Prostate gland (tissue), 2 donors: Measurements from ENCODE around the gene ACTN1. TPM values are rescaled to one million over a fixed set of nuclear protein-coding genes. Genes with fewer than 3 reads are reported as not detected.
A peak's percentile ranks its signal among the peaks of the same experiment; 100 is the strongest.

Source experiments
- DNase-seq: peaks from one replicate; pipeline ENCODE4 v3.0.0-alpha.2; 2019; ENCODE audit warnings: low spot score
- H3K27ac ChIP-seq, 2 donors: fragments of 200-600 bp; sonication (generic); 2 replicates each; pipeline ENCODE4 v1.5.1; 2017 to 2019
- H3K27me3 ChIP-seq: fragments of 200-600 bp; sonication (generic); replicated peaks from 2 replicates; pipeline ENCODE4 v1.5.1; 2019; ENCODE audit not compliant: insufficient read depth
- H3K36me3 ChIP-seq, 2 donors: fragments of 200-600 bp; sonication (generic); 1 replicate in 1 of 2; 2 replicates in 1 of 2; pipeline versions ENCODE4 v1.5.1 to v1.8.1; 2017 to 2019
- H3K4me1 ChIP-seq: fragments of 200-600 bp; sonication (generic); replicated peaks from 2 replicates; pipeline ENCODE4 v1.5.1; 2019
- H3K4me3 ChIP-seq, 2 donors: fragments of 200-600 bp; sonication (generic); 2 replicates each; pipeline ENCODE4 v1.5.1; 2017 to 2019
- H3K9me3 ChIP-seq: fragments of 200-600 bp; sonication (generic); 2 replicates; pipeline ENCODE4 v1.5.1; 2017
- CTCF ChIP-seq, 4 experiments: fragments of 200-600 bp in 2 of 4; fragments of 450-650 bp in 2 of 4; sonication (generic) in 2 of 4; IDR thresholded peaks; 1 replicate in 3 of 4; 2 replicates in 1 of 4; pipeline ENCODE4 v1.5.1; 2016 to 2019; ENCODE audit warnings: antibody characterized with exemption in 4 of 4, mild to moderate bottlenecking in 2 of 4, moderate library complexity in 2 of 4
- POLR2A ChIP-seq: fragments of 450-650 bp; IDR thresholded peaks from one replicate; pipeline ENCODE4 v1.6.1; 2016; ENCODE audit warnings: antibody characterized with exemption, mild to moderate bottlenecking
- POLR2AphosphoS5 ChIP-seq: sonication (generic); formaldehyde crosslinking; IDR thresholded peaks from one replicate; pipeline ENCODE4 v1.6.1; 2017; ENCODE audit warnings: antibody characterized with exemption
- WGBS: methylation state at CpG from one replicate; pipeline ENCODE4 v1.1.5; 2018; 5-methylcytosine and 5-hydroxymethylcytosine counted together
- intact Hi-C: fragments of 100-400 bp; cut with DNase I; formaldehyde crosslinking; loops from one replicate; pipeline ENCODE4 v1.14.2; 2022
- total RNA-seq, 2 donors: library from RNA; depleted of rRNA; stranded (reverse); fragments of >200 nt; gene quantifications; one replicate each; pipeline ENCODE4 v1.1.0, GENCODE V29; 2016

Gene ACTN1
- total RNA-seq, 2 donors from 2014 or later, result 197 to 240 TPM

GRCh38 chr14:68888025-68888850 is 90.9 kb downstream of the ACTN1 start:
- no peak for TF ChIP-seq POLR2AphosphoS5
- TF ChIP-seq POLR2A, result no peak
- TF ChIP-seq CTCF (IDR thresholded peaks at IDR 0.05), result no peak
- Histone ChIP-seq H3K27ac (no peak overlapping the region), H3K36me3 (peaks cover 4 to 15% of the 10 kb centered on the region in 2 donors), H3K27me3 (no peaks in the 10 kb centered on the region), H3K4me1 (no peaks in the 10 kb centered on the region), H3K9me3 (no peaks in the 10 kb centered on the region), H3K4me3 (no peak overlapping the region)
- 81% methylated on average over 20 of the region's 20 CpGs for WGBS
- no peak for DNase-seq
- intact Hi-C loops, result no loop called here

GRCh38 chr14:68886109-68886434 is 93.0 kb downstream of the ACTN1 start:
- no peak for DNase-seq
- Histone ChIP-seq H3K4me1 (no peaks in the 10 kb centered on the region), H3K27ac (no peak overlapping the region), H3K9me3 (no peaks in the 10 kb centered on the region), H3K36me3 (peaks cover 15 to 18% of the 10 kb centered on the region in 2 donors), H3K4me3 (no peak overlapping the region), H3K27me3 (no peaks in the 10 kb centered on the region)
- 50% methylated on average over 4 of the region's 4 CpGs for whole genome bisulfite sequencing
- intact Hi-C loops, result no loop called here
- no peak for TF ChIP-seq POLR2AphosphoS5

DNA sequence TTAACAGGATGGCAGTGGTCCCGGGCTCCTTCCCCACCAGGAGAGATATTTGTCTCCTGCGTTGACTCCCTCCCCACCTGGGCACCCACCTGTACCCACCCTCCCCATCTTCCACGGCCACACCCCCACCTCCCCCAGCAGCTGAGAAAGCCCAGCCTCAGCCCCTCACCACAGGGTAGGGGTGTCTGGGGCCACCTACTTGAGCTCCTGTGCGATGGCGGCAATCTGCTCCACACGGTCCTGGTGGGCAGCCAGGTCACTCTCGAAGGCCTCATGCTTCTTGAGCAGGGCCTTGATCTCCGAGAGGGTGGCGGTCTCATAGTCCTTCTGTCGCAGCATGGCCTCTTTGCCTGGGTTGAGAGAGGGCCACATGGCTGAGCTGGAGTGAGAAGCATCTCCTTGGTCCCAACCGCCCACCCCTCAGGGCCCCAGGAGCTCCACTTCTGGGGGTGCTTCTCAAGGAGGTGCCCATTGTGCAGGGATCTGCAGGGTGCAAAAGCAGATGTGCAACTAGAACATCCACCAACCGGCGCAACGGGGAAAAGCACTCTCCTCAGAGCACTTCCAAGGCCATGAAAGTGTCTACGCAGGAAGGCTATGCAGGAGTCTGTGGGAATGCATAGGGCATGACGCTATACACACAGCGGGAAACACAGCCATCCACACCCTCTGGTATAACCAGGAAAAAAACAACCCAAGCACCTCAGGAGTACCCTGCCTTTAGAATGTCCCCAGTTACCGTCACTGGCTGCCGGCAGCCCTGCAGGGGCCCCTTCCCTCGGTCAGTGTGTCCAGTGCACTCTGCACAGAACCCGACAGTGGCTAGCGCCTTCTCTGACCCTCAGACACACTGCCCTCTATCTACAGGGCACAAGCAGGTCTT is 93.6 kb downstream of the ACTN1 start:
- H3K4me1 ChIP-seq, result no peaks in the 10 kb centered on the region
- WGBS, result 95% methylated on average over 22 of the region's 22 CpGs
- intact Hi-C loops, result no loop called here
- no peaks in the 10 kb centered on the region for H3K9me3 ChIP-seq
- no peak overlapping the region for H3K4me3 ChIP-seq
- no peak for DNase-seq
- H3K36me3 ChIP-seq, result peaks cover 15% of the 10 kb centered on the region in 2 donors
- TF ChIP-seq CTCF (IDR thresholded peaks at IDR 0.05) (no peak), POLR2AphosphoS5 (no peak), POLR2A (no peak)
- H3K27ac ChIP-seq, result no peak overlapping the region
- no peaks in the 10 kb centered on the region for H3K27me3 ChIP-seq

- Histone ChIP-seq H3K36me3 (peaks cover 15 to 20% of the 10 kb centered on the region in 2 donors), H3K4me1 (no peaks in the 10 kb centered on the region), H3K27ac (no peak overlapping the region), H3K9me3 (no peaks in the 10 kb centered on the region), H3K4me3 (no peak overlapping the region), H3K27me3 (no peaks in the 10 kb centered on the region)
- DNase-seq, result no peak
- WGBS, result 71% methylated on average over 10 of the region's 10 CpGs
- no peak for TF ChIP-seq CTCF (IDR thresholded peaks at IDR 0.05)
- TF ChIP-seq POLR2A, result no peak
- peak; percentile 52 for TF ChIP-seq POLR2AphosphoS5
- intact Hi-C loops, result no loop called here
Observed at GRCh38 chr14:68884031-68885030, 94.8 kb downstream of the ACTN1 start.
